Measurements from ENCODE around the gene STX10. TPM values are rescaled to one million over a fixed set of nuclear protein-coding genes. Genes with fewer than 3 reads are reported as not detected.

STX10 gene
- polyA plus RNA-seq, 1 of the 3 experiments (the other 2 are of a cell fraction) = 163 TPM

GRCh38 chr19:13138171-13138915 is 11.8 kb downstream of the STX10 start:
- no peak for DNase-seq
- Histone ChIP-seq H3K4me3 (ENCODE audit: low read depth in 2 of 2, low read length in 1 of 2) (no peak overlapping the region), H2AFZ (ENCODE audit: low read depth) (no peak overlapping the region), H3K79me2 (ENCODE audit: insufficient read depth) (peaks cover 28% of the 10 kb centered on the region), H3K36me3 (replicated peaks in 1 of 2; ENCODE audit: control insufficient read depth in 1 of 2, insufficient read depth in 2 of 2, low read length in 1 of 2) (peaks cover 9 to 43% of the 10 kb centered on the region in 2 experiments), H3K9me2 (no peaks in the 10 kb centered on the region), H3F3A (replicated peaks; ENCODE audit: insufficient read depth) (peaks cover 10% of the 10 kb centered on the region), H3K27me3 (ENCODE audit: insufficient read depth) (no peaks in the 10 kb centered on the region), H4K20me1 (ENCODE audit: insufficient read depth) (peaks cover 18% of the 10 kb centered on the region), H3K4me1 (ENCODE audit: control insufficient read depth in 1 of 2, insufficient read depth in 2 of 2, low read depth in 1 of 2, low read length in 1 of 2) (no peaks in the 10 kb centered on the region), H3K9ac (no peak overlapping the region), H3K9me3 (no peaks in the 10 kb centered on the region), H3K4me2 (no peak overlapping the region), H3K27ac (ENCODE audit: low read depth in 2 of 2, low read length in 1 of 2) (no peak overlapping the region)
- no peak for TF ChIP-seq PBX3 (IDR thresholded peaks at IDR 0.05)
- no peak for TF ChIP-seq RCOR1 (IDR thresholded peaks at IDR 0.05; ENCODE audit: low read length)
- TF ChIP-seq, protein P1, sequence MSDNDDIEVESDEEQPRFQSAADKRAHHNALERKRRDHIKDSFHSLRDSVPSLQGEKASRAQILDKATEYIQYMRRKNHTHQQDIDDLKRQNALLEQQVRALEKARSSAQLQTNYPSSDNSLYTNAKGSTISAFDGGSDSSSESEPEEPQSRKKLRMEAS (IDR thresholded peaks at IDR 0.05; ENCODE audit: low read depth) = no peak
- TF ChIP-seq EZH2phosphoT487 (IDR thresholded peaks at IDR 0.05; ENCODE audit: borderline replicate concordance, low read depth) = no peak
- no peak for TF ChIP-seq GATA2 (CRISPR knock-in tag; IDR thresholded peaks at IDR 0.05)
- no peak for TF ChIP-seq RFX5 (IDR thresholded peaks at IDR 0.05; ENCODE audit: low read length)
- TF ChIP-seq FOXJ3 (CRISPR knock-in tag; IDR thresholded peaks at IDR 0.05) = no peak
- no peak for TF ChIP-seq SIN3A (IDR thresholded peaks at IDR 0.05; ENCODE audit: borderline replicate concordance, low read depth, low read length)
- no peak for TF ChIP-seq MEF2A (IDR thresholded peaks at IDR 0.05; ENCODE audit: borderline replicate concordance, low read depth)
- TF ChIP-seq, protein P2, sequence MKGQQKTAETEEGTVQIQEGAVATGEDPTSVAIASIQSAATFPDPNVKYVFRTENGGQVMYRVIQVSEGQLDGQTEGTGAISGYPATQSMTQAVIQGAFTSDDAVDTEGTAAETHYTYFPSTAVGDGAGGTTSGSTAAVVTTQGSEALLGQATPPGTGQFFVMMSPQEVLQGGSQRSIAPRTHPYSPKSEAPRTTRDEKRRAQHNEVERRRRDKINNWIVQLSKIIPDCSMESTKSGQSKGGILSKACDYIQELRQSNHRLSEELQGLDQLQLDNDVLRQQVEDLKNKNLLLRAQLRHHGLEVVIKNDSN (IDR thresholded peaks at IDR 0.05; ENCODE audit: borderline replicate concordance, low read depth) = no peak
- no peak for TF ChIP-seq NRF1 (IDR thresholded peaks at IDR 0.05; ENCODE audit: low read depth, low read length)
- TF ChIP-seq SMC3 (IDR thresholded peaks at IDR 0.05; ENCODE audit: low read depth, low read length) = no peak
- ChIA-PET CTCF (interaction anchor here (0.5 kb wide), 1 partner anchor 934 kb away, joined by 3 read pairs; no protein-coding TSS in a partner anchor), POLR2A (interaction anchor here (1.0 kb wide), 1 partner anchor 11 kb away, joined by 4 read pairs; the partner anchor contains the start of genes IER2 and STX10)
- 91% methylated on average over 29 of the region's 40 CpGs for WGBS (ENCODE audit: low lambda C conversion rate)

DNA sequence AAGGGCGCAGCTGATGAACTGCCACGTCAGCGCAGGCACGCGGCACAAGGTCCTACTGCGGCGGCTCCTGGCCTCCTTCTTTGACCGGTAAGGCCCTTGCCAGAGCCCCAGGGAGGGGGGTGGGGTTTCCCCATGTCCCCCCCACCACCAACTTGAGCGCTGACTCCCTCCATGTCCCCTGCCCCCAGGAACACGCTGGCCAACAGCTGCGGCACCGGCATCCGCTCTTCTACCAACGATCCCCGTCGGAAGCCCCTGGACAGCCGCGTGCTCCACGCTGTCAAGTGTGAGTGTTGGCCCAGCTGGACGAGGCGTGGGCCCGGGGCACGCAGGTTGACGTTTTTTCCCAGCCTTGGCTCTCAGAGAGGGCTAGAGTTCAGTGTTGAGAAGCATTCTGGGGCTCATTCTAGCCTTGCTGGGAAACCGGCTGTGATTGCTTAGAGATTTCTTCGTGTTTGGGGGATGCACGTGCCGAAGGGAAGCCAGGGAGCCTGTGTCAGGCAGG is 12.8 kb downstream of the STX10 start:
- WGBS (ENCODE audit: low lambda C conversion rate) = 93% methylated on average over 27 of the region's 28 CpGs
- Histone ChIP-seq H3K4me1 (ENCODE audit: control insufficient read depth in 1 of 2, insufficient read depth in 2 of 2, low read depth in 1 of 2, low read length in 1 of 2) (peaks cover 0 to 6% of the 10 kb centered on the region in 2 experiments; a peak in 1 of 4 replicates), H3K79me2 (ENCODE audit: insufficient read depth) (peaks cover 38% of the 10 kb centered on the region), H3K9ac (no peak overlapping the region), H3K4me2 (no peak overlapping the region), H3K27me3 (ENCODE audit: insufficient read depth) (no peaks in the 10 kb centered on the region), H3K9me2 (no peaks in the 10 kb centered on the region), H3K27ac (ENCODE audit: low read depth in 2 of 2, low read length in 1 of 2) (no peak overlapping the region), H3K36me3 (replicated peaks in 1 of 2; ENCODE audit: control insufficient read depth in 1 of 2, insufficient read depth in 2 of 2, low read length in 1 of 2) (peaks cover 6 to 43% of the 10 kb centered on the region in 2 experiments), H3K4me3 (ENCODE audit: low read depth in 2 of 2, low read length in 1 of 2) (no peak overlapping the region), H3F3A (replicated peaks; ENCODE audit: insufficient read depth) (peaks cover 8% of the 10 kb centered on the region), H3K9me3 (no peaks in the 10 kb centered on the region), H4K20me1 (ENCODE audit: insufficient read depth) (peaks cover 28% of the 10 kb centered on the region), H2AFZ (ENCODE audit: low read depth) (no peak overlapping the region)
- CTCF ChIA-PET = no interaction called here
- DNase-seq = no peak
- no peak for TF ChIP-seq GATA2 (CRISPR knock-in tag; IDR thresholded peaks at IDR 0.05)
- POLR2A ChIA-PET = interaction anchor here (0.7 kb wide), 1 partner anchor 13 kb away, joined by 3 read pairs; the partner anchor contains the start of genes IER2 and STX10
